NCI-H1092 (cell line): ENCODE data around the gene SRL.
A peak's percentile ranks its signal among the peaks of the same experiment; 100 is the strongest.
"Not testable (repeated sequence)": the region's sequence is repeated elsewhere in the genome, so short reads cannot be mapped to it uniquely, and the experiment has no call there.

Experiments
- DNase-seq: peaks from one replicate; lab custom pipeline; 2025; lab: John Stamatoyannopoulos, UW

Gene SRL

DNA sequence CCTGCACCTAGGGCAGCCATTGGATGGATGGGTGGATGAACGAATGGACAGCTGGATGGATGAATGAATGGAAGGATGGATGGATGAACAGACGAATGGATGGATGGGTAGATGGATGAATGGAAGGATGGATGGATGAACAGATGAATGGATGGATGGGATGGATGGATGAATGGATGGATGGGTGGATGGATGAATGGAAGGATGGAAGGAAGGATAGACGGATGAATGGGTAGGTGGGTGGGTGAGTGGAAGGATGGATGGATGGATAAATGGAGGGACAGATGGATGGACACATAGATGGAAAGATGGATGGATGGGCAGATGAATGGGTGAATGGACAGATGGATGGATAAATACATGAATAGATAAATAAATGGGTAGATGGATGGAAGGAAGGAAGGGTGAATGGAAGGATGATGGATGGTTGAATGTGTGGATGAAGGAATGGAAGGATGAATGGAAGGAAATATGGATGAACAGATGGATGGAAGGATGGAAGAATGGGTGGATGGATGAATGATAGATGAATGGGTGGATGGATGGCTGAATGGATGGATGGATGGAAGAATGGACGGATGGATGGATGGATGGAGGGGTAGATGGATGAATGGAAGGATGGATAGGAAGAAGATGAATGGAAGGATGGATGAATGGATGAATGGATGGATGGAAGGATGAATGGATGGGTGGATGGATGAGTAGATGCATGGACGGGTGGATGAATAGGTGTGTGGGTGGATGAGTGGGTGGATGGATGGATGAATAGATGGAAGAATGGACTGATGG, 15.4 kb downstream of the SRL start:
- no peak for DNase-seq

DNA sequence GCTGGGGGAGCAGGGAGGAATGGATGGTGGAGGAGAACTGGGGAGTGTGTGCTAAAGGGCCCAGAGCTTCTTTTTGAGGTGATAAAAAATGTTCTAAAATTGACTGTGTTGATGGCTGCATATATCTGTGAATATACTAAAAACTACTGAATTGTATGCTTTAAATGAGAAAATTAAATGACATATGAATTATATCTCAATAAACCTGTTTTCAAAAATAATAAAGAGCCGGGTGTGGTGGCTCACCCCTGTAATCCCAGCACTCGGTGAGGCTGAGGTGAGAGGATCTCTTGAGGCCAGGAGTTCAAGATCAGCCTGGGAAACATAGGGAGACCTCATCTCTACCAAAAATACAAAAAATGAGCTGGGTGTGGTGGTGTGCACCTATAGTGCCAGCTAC, 16.8 kb downstream of the SRL start:
- DNase-seq: no peak

DNA sequence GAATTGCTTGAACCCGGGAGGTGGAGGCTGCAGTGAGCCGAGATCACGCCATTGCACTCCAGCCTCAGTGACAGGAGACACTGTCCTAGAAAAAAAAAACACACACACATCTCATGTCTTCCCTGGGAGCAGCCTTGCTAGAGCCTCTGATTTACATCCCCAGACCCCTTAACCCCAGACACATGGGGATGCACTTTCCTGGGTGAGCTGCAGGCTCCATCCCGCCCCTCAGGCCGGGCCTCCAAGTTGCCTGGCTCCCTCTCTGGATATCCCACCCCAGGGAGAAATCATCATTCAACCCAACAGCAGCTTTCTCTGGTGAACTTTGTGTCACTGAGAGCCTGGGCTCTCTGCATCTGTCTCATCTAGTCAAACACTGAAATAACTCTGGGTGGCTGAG, 21.5 kb downstream of the SRL start:
- no peak for DNase-seq

DNA sequence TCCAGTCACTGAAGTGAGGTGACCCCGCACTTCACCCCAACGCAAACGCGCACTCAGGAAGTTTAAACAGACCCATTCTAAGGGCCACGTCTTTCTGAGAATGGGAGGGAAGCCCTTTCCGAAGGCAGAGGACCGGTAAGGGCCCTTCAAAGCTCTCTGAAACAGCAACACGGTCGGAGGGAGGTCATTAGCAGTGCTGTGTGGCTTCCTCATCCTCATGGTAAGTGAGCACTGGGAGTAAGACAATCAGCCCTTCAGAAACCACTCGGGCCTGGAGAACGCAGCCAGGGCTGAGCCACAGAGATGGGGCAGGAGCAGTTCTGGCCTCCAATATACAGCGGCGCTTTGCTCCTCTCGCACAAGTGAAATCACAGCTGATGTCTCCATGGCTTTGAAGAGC, 23.7 kb downstream of the SRL start:
- DNase-seq: peak; percentile 27

DNA sequence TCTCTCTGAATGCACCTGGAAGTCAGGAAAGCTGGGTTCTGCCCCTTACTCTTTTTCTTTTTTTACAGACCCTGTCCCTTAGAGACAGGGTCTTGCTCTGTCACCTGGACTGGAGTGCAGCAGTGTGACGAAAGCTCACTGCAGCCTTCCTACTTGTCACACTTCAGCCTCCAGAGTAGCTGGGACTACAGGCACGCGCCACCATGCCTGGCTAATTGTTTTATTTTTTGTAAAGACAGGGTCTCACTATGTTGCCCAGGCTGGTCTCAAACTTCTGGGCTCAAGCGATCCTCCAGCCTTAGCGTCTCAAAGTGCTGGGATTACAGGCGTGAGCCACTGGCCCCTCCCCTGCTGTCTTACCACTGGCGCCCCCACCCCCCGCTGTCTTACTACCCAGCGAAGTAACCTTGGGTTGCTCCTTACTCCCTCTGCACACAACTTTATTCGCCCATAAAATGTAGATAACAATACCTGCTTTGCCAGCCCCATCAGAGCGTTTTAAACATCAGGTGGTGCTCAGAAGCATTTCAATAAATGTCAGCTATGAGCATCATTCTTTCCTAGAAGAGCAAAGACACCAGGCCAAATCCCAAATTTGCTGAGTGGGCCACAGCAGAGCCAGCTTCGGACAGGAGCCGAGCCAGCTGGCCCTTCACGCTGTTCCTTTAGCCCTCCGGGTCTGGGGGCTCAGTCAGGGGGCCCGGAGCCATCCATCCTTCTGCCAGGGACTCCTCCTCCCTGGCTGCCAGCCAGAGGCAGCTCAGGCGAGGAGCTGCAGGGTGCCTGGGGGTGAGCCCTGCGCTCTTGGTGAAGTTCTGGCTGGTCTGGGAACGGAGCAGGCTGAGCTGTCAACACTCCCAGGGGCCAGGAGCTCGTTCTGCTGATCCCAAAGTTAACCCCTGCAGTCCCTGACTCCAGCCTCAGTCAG, 24.4 kb downstream of the SRL start:
- DNase-seq: peak; percentile 37

DNA sequence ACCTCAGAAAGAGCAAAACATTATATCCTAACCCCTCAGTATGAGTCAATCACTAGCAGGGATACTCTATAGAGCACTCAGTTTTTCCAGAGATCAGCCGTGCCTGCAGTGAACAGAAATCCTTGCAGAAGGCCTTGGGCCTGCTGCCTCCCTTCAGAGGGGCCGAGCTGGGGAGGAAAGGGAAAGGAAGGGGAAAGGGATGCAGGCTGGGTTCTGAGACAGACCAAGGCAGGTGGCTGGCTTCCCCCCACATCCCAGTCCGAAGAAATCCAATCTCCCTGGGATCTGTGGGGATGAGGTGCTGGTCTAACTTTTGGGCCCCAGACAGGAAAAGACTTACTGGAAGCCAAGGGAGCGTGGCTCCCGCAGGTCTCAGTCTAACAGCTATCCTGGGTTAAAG, 25.3 kb downstream of the SRL start:
- no peak for DNase-seq

DNA sequence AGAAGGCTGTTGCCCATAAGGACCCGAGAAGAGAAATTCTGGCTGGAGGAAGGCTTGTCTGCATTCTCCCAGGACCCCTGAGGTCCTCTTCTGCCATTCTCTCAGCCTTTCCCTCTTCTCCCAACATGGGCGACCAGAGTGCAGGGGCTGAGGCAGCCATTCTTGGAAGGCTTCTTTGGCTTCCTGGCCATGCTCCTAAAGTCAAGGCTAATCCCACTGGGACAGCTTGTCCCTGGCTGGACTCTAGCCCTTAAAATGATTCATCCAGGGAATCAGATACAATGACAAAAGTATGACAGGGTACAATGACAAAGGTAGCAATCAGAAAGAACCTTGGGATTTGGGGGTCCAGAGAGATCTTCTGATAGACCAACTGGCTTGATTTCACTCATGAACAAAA, 26.8 kb downstream of the SRL start:
- DNase-seq: no peak

DNA sequence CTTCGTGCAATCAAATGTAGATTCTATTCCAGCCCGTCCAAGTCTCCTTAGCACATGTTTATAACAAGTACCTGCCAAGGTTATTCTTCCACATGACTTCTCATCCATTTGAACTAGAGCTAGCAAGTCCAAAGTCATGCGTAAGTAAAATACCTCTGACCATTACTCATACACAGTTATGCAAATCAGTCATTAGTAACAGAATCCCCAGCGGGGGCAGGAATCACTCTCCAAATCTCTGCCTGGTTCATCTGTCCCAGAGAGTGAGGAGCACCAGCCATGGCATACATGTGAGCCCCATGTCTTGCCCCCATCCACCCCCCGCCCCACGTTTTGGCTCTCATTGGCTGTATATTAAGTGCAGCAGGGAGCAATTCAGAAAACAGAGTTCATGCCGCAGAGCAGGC, 27.7 kb downstream of the SRL start:
- no peak for DNase-seq

DNA sequence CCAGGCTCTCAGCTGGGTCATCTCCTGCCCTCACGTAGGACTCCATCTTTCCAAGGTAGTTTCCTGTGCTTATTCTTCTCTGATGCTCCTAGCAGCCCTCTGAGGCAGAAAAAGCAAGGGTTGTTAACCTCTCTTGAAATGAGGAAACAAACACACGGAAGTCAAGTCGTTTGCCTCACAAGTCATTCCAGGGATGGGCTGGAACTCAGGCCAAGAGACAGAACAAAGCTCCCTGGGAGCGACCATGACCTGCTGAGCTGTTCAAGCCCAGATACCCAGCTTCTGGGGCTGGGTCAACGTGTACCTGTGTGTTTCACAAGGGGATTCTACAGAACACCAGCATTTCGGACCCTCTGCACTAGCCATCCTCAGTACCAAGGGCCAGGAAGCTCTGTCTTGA, 28.1 kb downstream of the SRL start:
- DNase-seq: no peak

DNA sequence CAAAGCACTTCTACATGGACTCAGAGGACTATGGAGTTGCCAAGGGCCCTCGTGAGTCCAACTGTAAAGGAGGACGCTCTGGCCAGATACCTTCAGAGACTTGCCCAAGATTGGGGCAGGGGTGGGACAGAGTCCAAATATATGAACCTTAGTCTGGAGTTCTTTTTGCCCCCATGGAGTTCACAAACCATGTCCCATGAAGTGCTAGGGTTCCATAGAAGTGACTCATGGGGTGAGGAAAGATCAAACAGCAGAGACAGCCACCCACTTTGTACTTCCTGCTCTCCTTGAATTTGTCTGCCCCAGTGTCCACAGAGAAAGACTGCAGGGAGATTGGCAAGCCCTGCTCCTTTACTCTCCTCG, 29.0 kb downstream of the SRL start:
- no peak for DNase-seq

DNA sequence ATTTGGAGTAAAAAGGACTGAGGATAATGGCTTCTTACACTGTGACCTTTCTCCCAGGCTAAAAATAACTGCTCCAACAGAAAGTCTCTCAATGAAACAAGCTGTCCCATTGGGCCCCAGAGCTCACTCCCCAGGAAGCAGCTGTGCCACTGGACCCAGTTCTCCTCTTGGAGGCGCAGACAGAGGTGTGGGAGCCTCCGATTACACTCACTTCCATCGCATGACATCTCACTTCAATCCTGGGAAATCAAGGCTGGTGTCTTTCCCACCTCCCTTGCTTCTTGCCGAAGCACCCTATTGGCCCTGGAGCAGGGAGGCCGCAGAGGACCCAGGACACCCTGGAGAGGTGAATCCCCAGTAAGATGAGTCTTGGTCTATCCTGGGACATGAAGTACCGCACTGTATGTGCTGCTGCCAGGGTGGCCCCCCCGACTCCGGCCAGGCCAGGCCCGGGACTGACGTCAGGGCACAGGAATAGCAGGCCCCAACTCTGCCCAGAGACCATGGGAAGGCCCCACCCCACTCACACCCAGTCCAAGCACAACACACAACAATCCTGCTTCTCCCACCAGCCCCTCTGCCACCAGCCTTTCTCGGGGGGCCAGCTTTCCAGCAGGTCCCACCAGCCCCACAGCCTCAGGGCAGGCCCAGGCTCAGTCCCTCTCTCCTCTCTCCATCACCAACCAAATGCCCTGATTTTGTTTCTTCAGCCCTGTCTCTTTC, 29.5 kb downstream of the SRL start:
- no peak for DNase-seq

DNA sequence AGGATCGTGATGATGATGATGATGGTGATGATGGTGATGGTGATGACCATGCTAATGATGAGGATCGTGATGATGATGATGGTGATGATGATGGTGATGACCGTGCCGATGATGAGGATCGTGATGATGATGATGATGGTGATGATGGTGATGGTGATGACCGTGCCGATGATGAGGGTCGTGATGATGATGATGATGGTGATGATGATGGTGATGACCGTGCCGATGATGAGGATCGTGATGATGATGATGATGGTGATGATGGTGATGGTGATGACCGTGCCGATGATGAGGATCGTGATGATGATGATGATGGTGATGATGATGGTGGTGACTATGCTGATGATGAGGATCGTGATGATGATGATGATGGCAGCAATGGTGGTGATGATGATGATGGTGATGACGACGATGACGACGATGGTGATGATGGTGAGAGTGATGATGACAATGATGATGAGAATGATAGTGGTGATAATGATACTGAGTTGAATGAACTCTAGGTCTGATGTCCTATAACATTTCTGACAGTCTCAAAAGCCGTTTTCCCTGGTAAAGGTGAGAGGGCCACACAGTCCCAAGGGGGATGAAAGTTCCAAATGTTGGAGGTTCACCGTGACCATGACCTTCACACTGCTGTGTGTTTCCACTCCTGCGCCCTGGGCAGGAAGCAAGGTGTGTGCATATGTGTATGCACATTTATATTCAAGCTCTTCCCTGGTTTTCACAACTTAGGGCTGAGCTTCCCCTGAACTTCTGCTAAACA, 30.3 kb downstream of the SRL start:
- DNase-seq: not testable (repeated sequence)

DNA sequence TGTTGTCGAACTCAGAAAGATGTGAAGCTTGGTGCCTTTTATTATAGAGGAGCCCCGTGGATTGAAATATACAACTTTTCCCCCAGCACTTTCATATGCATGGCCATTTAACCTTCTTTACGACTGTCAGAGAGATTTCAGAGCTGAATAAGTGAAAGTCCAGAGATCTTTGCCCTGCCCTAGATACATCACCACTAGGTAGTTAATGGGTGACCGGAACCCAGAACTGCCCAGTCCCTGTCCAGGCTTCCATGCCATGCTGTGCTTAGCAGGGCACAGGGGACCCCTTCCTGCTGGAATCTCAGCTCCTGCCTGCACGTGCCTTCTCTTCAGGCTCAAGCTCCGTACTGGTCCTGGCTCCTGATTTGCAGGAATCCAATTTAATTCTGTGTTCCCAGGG, 32.2 kb downstream of the SRL start:
- DNase-seq: no peak

DNA sequence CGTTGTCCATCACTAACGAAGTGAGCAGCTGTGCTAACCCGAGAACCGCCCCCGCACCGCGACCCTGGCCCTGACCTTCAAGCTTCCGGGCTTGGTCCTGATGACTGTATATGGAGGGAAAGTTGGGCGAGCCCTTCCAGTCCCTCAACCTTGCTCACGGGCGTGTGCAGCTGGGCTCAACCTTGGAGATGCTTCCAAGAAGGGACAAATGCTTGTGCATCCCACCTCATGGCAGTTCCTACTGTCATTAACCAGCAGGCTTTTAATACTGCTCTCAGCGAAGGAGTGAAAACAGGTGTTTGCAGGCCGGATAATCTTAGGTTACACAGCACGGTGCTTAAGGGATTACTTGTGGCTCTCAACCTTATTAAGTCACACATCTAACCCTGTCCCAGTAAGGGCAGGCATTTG, 33.5 kb downstream of the SRL start:
- DNase-seq: no peak

DNA sequence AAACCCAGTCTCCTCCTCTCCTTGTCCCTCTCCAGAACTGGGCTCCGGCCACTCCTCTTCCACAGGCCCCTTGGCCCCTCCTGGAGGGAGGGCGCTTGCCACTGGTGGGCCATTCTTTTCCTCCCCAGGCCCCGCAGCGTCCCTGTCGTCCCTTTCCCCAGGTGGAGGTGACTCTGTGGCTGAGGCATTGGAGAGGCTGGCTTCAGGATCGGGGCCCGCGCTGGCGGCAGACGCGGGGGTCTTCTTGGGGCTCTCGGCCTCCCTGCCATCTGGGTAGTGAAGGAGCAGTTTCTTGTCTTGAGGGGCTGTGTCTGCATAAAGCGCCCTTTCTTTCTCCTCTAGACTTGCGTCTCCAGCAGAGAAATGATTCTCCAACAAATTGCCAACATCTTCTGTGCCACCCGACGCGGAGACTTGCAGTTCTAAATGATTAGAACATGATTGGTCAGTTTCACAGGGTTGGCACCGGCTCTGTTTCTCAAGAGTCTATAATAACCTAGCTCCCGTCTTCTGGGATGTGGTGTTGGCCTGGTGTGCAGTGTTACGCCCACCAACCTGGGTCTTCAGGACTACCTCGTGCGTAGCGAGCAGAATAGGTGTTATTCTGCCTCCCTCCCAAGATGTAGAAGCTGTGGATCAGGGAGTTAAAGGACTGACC, 34.1 kb downstream of the SRL start:
- DNase-seq: no peak

DNA sequence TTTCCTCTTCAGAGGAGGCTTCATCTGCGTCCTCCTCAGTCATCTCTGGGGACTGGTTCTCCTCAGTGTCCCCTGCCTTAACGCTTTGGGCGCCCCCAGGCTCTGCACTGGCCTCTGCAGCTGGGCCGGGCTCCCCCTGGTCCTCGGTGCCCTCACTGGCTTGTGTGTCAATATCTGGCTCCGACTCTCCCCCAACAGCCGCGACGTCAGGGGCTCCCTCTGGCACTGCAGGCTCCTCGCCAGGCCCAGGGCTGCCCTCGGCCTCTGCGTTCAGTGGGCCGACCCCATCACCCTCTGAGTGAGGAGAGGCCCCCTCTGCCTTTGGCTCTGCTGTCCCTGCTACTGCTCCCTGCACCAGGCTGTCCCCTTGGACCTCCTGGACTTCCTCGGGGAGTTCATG, 34.7 kb downstream of the SRL start:
- DNase-seq: no peak

DNA sequence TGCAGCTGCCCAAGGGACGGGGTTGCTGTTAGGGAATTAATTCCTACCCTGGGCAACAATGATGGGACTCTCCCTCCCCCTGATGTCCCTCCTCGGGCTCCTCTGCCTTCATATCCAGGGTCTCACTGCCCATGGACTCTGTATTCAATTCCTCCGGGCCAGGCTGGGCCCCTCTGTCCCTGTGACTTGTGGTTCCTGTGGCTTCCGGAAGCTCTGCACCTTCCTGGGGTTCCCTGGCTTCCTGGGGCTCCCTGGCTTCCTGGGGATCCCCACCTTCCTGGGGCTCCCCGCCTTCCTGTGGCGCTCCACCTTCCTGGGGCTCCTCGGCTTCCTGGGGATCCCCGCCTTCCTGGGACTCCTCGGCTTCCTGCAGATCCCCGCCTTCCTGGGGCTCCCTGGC, 35.2 kb downstream of the SRL start:
- DNase-seq: no peak

DNA sequence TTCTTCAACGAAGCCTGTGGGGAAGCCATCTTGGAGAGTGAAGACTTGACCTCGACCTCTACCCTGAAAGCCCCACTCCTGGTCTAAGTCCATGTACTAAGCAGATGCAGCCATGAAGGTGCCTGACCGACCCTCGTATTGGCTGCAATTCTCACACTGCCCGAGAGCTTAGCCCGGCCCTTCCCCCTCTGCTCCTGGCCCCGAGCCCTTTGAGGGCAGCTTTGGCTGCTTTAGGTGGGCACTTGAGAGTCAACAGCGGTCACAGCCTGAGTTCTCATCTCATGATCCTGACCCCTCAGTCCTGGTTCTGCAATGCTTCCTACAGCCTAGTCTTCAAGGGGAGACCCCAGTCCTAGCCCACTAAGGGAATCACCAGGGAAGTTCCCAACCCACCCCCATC, 35.9 kb downstream of the SRL start:
- no peak for DNase-seq

DNA sequence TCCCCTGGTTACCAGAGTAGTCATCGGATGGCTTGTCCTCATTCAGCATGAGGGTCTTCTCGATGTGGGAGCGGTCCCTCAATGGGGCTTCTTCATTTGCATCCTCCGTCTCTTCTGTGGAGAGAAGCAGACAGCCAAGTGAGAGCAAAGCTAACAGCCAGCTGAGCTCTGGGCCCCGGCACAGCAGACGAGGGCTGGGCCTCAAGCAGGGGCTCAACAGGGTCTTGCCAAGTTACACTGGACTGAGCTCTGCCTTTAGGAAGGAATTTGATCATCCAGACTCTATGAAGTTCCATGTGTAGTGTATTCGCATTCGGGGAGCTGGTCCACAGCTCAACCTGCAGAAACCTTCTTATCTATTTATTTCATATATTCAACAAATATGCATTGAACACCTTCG, 37.4 kb downstream of the SRL start:
- DNase-seq: no peak

DNA sequence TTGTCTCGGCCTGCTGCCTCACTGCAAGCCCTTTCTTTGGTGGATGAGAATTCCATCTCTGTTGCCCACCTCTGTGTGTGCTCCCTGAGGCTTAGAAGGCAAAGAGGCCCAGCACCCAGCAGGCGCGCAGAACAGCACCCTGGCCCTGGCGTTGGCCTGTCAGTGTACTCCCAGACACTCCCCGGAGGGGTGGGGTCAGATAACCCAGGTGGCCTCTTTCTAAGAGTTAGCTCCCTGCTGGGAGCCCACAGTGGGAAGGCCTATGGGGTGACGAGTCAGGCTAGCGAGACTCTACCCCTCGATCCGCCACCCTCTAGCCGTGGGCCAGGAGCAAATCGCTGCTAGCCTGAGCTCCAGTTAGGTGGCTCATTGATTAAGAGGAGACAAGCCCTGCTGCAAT, 38.1 kb downstream of the SRL start:
- no peak for DNase-seq

DNA sequence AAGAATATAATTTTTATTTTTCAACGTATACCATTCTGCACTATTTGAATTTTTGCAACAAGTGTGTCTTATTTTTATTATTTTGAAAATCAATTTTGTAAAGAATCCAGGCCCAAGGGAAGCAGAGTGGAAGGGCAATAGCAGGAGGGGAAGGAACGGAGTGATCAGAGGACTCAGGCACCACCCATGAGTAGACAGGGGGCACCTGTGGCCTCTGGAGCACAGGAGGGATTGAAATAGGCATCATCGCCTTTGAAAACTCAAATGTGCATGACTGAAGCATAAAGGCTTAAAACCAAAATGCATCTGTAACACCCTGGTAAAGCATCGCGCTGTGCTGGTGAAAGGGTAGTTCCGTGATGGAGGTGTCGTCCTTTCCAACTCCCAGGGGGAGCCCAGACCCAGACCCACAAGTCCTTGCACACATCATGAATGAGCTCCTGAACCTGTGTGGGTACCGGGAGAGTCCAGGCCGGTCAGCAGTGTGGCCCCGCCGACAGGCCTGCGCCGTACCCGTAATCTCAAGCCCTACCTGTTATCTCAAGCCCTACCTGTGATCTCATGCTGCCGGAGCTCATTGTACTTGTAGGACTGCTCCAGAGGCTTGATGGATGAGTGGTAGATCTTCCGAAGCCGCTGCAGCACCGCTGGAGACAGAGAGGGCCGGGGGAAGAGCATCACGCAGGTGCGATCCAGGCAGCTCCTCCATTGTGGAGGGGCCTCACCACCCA, 39.1 kb downstream of the SRL start:
- no peak for DNase-seq
